A673 (cell line): Measurements from ENCODE around the gene CTRL.

Experiments
- EZH2 ChIP-seq: fragments of 200-600 bp; sonication (generic); IDR thresholded peaks from 2 replicates; pipeline ENCODE4 v1.6.1; 2017; ENCODE audit warnings: borderline replicate concordance, low read depth, mild to moderate bottlenecking, mixed read lengths, antibody characterized with exemption, low read length; ENCODE audit not compliant: poor library complexity, severe bottlenecking
- TF ChIP-seq, protein P1 (sequence below): fragments of 300-800, 200-600 bp; sonication (generic); conservative IDR thresholded peaks from 2 replicates; pipeline ENCODE4 v1.5.1; 2017; ENCODE audit warnings: low read depth, mild to moderate bottlenecking, antibody characterized with exemption, low read length, moderate library complexity, mixed read lengths

DNA sequence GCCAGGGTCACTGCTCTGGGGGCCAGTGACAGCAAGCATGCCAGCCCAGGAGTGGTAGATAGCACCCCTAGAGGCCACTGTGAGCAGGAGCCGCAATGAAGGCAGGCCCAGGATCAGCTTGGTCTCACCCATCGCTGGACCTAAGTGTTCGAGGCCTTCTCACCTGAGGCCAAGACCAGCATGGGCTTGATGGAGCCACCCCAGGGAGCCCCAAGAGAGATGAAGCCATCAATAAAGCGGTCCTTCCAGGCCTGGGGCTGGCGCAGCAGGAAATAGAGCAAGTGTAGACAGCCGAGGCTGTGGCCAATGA, 10.5 kb upstream of the CTRL start:
- TF ChIP-seq, protein P1, sequence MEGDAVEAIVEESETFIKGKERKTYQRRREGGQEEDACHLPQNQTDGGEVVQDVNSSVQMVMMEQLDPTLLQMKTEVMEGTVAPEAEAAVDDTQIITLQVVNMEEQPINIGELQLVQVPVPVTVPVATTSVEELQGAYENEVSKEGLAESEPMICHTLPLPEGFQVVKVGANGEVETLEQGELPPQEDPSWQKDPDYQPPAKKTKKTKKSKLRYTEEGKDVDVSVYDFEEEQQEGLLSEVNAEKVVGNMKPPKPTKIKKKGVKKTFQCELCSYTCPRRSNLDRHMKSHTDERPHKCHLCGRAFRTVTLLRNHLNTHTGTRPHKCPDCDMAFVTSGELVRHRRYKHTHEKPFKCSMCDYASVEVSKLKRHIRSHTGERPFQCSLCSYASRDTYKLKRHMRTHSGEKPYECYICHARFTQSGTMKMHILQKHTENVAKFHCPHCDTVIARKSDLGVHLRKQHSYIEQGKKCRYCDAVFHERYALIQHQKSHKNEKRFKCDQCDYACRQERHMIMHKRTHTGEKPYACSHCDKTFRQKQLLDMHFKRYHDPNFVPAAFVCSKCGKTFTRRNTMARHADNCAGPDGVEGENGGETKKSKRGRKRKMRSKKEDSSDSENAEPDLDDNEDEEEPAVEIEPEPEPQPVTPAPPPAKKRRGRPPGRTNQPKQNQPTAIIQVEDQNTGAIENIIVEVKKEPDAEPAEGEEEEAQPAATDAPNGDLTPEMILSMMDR, result peak; percentile 84
- no peak for TF ChIP-seq EZH2
